ENCODE measurements around the gene EPB41L4A. TPM values are rescaled to one million over a fixed set of nuclear protein-coding genes. Genes with fewer than 3 reads are reported as not detected.

Gene EPB41L4A
- total and polyA plus RNA-seq, 2 donors (not counting 1 experiment from before 2014, with no cell fraction given): 0.23 to 0.50 TPM

- Histone ChIP-seq H3K4me1 (ENCODE audit: control insufficient read depth, extremely low read depth, insufficient read depth, low read length) (no peaks in the 10 kb centered on the region), H4K20me1 (ENCODE audit: control insufficient read depth, extremely low read depth, insufficient read depth, low read length) (no peaks in the 10 kb centered on the region), H2AFZ (ENCODE audit: low read length) (no peak overlapping the region)
Measured at GRCh38 chr5:112141582-112141981, 277.5 kb downstream of the EPB41L4A start.

DNA sequence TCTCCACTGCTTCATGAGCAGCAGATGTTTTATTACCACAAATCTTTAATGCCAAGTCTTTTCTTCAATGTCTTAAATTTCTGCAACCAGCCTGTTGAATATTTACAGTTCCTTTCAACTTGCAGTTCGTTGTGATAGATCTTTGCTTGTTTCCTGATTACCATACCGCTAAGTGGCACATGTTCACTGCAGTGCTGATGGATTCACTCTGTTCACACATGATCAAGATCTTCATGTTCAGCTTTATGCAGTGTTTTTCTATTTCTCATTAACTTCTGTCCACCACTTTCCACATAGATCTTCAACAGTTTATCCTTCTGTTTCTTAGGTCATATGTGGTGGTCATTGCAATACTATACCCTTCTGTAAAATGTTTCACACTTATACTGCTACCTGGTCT lies 280.6 kb downstream of the EPB41L4A start:
- Histone ChIP-seq H3K27ac (ENCODE audit: insufficient read depth, low read length) (no peak overlapping the region), H3K4me1 (ENCODE audit: control insufficient read depth, extremely low read depth, insufficient read depth, low read length) (no peaks in the 10 kb centered on the region), H2AFZ (ENCODE audit: low read length) (no peak overlapping the region), H3K27me3 (ENCODE audit: control insufficient read depth, insufficient read depth, low read length) (no peaks in the 10 kb centered on the region), H3K4me3 (replicated peaks in 1 of 4; ENCODE audit: control extremely low read depth in 1 of 4, insufficient read depth in 1 of 4, low read depth in 3 of 4, low read length in 4 of 4) (no peak overlapping the region), H3K9me3 (ENCODE audit: control insufficient read depth, insufficient read depth, low read depth, low read length) (no peaks in the 10 kb centered on the region), H3K9ac (ENCODE audit: insufficient read depth, low read length) (no peak overlapping the region), H3K4me2 (ENCODE audit: extremely low read depth, insufficient read depth, low read length) (no peak overlapping the region), H3K36me3 (ENCODE audit: control insufficient read depth, insufficient read depth, low read length) (no peaks in the 10 kb centered on the region), H3K79me2 (ENCODE audit: control insufficient read depth, insufficient read depth, low read length) (no peaks in the 10 kb centered on the region), H4K20me1 (ENCODE audit: control insufficient read depth, extremely low read depth, insufficient read depth, low read length) (no peaks in the 10 kb centered on the region)
- no peak for DNase-seq (ENCODE audit: low read depth in 2 of 2)
- TF ChIP-seq EZH2 (IDR thresholded peaks at IDR 0.05; ENCODE audit: low read length, missing control alignments) (no peak), CTCF (conservative IDR thresholded peaks at IDR 0.05 in 1 of 2, IDR thresholded peaks at IDR 0.05 in 1 of 2; ENCODE audit: low read depth in 1 of 2, low read length in 2 of 2) (no peak)

More at GRCh38 chr5:112141582-112141981, 277.5 kb downstream of the EPB41L4A start:
- Histone ChIP-seq H3K4me3 (replicated peaks in 1 of 4; ENCODE audit: control extremely low read depth in 1 of 4, insufficient read depth in 1 of 4, low read depth in 3 of 4, low read length in 4 of 4) (no peak overlapping the region), H3K79me2 (ENCODE audit: control insufficient read depth, insufficient read depth, low read length) (no peaks in the 10 kb centered on the region), H3K27me3 (ENCODE audit: control insufficient read depth, insufficient read depth, low read length) (no peaks in the 10 kb centered on the region), H3K4me2 (ENCODE audit: extremely low read depth, insufficient read depth, low read length) (no peak overlapping the region), H3K9ac (ENCODE audit: insufficient read depth, low read length) (no peak overlapping the region), H3K9me3 (ENCODE audit: control insufficient read depth, insufficient read depth, low read depth, low read length) (no peaks in the 10 kb centered on the region), H3K36me3 (ENCODE audit: control insufficient read depth, insufficient read depth, low read length) (no peaks in the 10 kb centered on the region), H3K27ac (ENCODE audit: insufficient read depth, low read length) (no peak overlapping the region)
- no peak for DNase-seq (ENCODE audit: low read depth in 2 of 2)
- TF ChIP-seq EZH2 (IDR thresholded peaks at IDR 0.05; ENCODE audit: low read length, missing control alignments): no peak
- no peak for TF ChIP-seq CTCF (conservative IDR thresholded peaks at IDR 0.05 in 1 of 2, IDR thresholded peaks at IDR 0.05 in 1 of 2; ENCODE audit: low read depth in 1 of 2, low read length in 2 of 2)

GRCh38 chr5:112136773-112137172 lies 282.3 kb downstream of the EPB41L4A start:
- H2AFZ ChIP-seq (ENCODE audit: low read length): no peak overlapping the region
- no peak overlapping the region for H3K9ac ChIP-seq (ENCODE audit: insufficient read depth, low read length)
- no peak overlapping the region for H3K4me3 ChIP-seq (replicated peaks in 1 of 4; ENCODE audit: control extremely low read depth in 1 of 4, insufficient read depth in 1 of 4, low read depth in 3 of 4, low read length in 4 of 4)
- TF ChIP-seq CTCF (conservative IDR thresholded peaks at IDR 0.05 in 1 of 2, IDR thresholded peaks at IDR 0.05 in 1 of 2; ENCODE audit: low read depth in 1 of 2, low read length in 2 of 2) (no peak), EZH2 (IDR thresholded peaks at IDR 0.05; ENCODE audit: low read length, missing control alignments) (no peak)
- no peak overlapping the region for H3K4me2 ChIP-seq (ENCODE audit: extremely low read depth, insufficient read depth, low read length)
- H3K9me3 ChIP-seq (ENCODE audit: control insufficient read depth, insufficient read depth, low read depth, low read length): no peaks in the 10 kb centered on the region
- no peaks in the 10 kb centered on the region for H4K20me1 ChIP-seq (ENCODE audit: control insufficient read depth, extremely low read depth, insufficient read depth, low read length)
- no peak for DNase-seq (ENCODE audit: low read depth in 2 of 2)
- no peaks in the 10 kb centered on the region for H3K36me3 ChIP-seq (ENCODE audit: control insufficient read depth, insufficient read depth, low read length)
- H3K79me2 ChIP-seq (ENCODE audit: control insufficient read depth, insufficient read depth, low read length): no peaks in the 10 kb centered on the region
- no peaks in the 10 kb centered on the region for H3K27me3 ChIP-seq (ENCODE audit: control insufficient read depth, insufficient read depth, low read length)
- H3K4me1 ChIP-seq (ENCODE audit: control insufficient read depth, extremely low read depth, insufficient read depth, low read length): no peaks in the 10 kb centered on the region
- H3K27ac ChIP-seq (ENCODE audit: insufficient read depth, low read length): no peak overlapping the region

Measured in fibroblast of lung (primary cell).